Nephron progenitor cell (in vitro differentiated cells): ENCODE measurements around the gene PTPRC.
A peak's percentile ranks its signal among the peaks of the same experiment; 100 is the strongest.
"Not testable (repeated sequence)": the region's sequence is repeated elsewhere in the genome, so short reads cannot be mapped to it uniquely, and the experiment has no call there.

Experiments used
- DNase-seq: peaks from one replicate; pipeline ENCODE4 v3.0.0; 2021
- H3K27ac Mint-ChIP-seq: 2 replicates; pipeline ENCODE4 v1.8.0; 2021; ENCODE audit warnings: mild to moderate bottlenecking, moderate library complexity, mixed read lengths
- H3K27me3 Mint-ChIP-seq: 2 replicates; pipeline ENCODE4 v1.8.0; 2021; ENCODE audit warnings: mild to moderate bottlenecking, low read depth, mixed read lengths; ENCODE audit not compliant: poor library complexity
- H3K36me3 Mint-ChIP-seq: 2 replicates; pipeline ENCODE4 v1.8.0; 2021; ENCODE audit warnings: low read depth, mixed read lengths
- H3K4me1 Mint-ChIP-seq: 2 replicates; pipeline ENCODE4 v1.8.0; 2021; ENCODE audit warnings: mixed read lengths
- H3K4me3 Mint-ChIP-seq: 2 replicates; pipeline ENCODE4 v1.8.0; 2021; ENCODE audit warnings: mild to moderate bottlenecking, moderate library complexity, mixed read lengths
- H3K9me3 Mint-ChIP-seq: 2 replicates; pipeline ENCODE4 v1.8.0; 2021; ENCODE audit warnings: mild to moderate bottlenecking, moderate library complexity, mixed read lengths
- CTCF ChIP-seq: fragments of 200-600 bp; sonication (generic); IDR thresholded peaks from 2 replicates; pipeline ENCODE4 v1.5.0; 2021; ENCODE audit warnings: antibody characterized with exemption

Gene PTPRC

GRCh38 chr1:198599749-198600148, 39.1 kb upstream of the PTPRC start:
- no peak for DNase-seq
- H3K36me3 Mint-ChIP-seq: peaks cover 7% of the 10 kb centered on the region
- peaks cover 20% of the 10 kb centered on the region for H3K4me1 Mint-ChIP-seq
- H3K27ac Mint-ChIP-seq: no peak overlapping the region
- no peak overlapping the region for H3K4me3 Mint-ChIP-seq
- TF ChIP-seq CTCF: no peak
- H3K27me3 Mint-ChIP-seq: no peaks in the 10 kb centered on the region
- peaks cover 13% of the 10 kb centered on the region for H3K9me3 Mint-ChIP-seq

- DNase-seq: no peak
Observed at GRCh38 chr1:198600906-198601305, 37.9 kb upstream of the PTPRC start.

GRCh38 chr1:198601310-198601709, 37.5 kb upstream of the PTPRC start:
- H3K27me3 Mint-ChIP-seq, H3K4me3 Mint-ChIP-seq, DNase-seq, H3K36me3 Mint-ChIP-seq, H3K27ac Mint-ChIP-seq: not testable (repeated sequence)
- Mint-ChIP-seq H3K4me1 (peaks cover 23% of the 10 kb centered on the region), H3K9me3 (peaks cover 13% of the 10 kb centered on the region)

More at GRCh38 chr1:198600906-198601305, 37.9 kb upstream of the PTPRC start:
- H3K36me3 Mint-ChIP-seq: peaks cover 7% of the 10 kb centered on the region
- TF ChIP-seq CTCF: no peak
- H3K4me3 Mint-ChIP-seq: no peak overlapping the region
- no peaks in the 10 kb centered on the region for H3K27me3 Mint-ChIP-seq
- no peak overlapping the region for H3K27ac Mint-ChIP-seq
- H3K4me1 Mint-ChIP-seq: peaks cover 21% of the 10 kb centered on the region
- H3K9me3 Mint-ChIP-seq: peaks cover 13% of the 10 kb centered on the region

GRCh38 chr1:198601936-198602889, 36.6 kb upstream of the PTPRC start:
- Mint-ChIP-seq H3K27ac (no peak overlapping the region), H3K9me3 (peaks cover 13% of the 10 kb centered on the region), H3K27me3 (no peaks in the 10 kb centered on the region), H3K4me3 (no peak overlapping the region), H3K4me1 (peaks cover 23% of the 10 kb centered on the region), H3K36me3 (peaks cover 7% of the 10 kb centered on the region)
- TF ChIP-seq CTCF: no peak
- no peak for DNase-seq

GRCh38 chr1:198604975-198605374, 33.9 kb upstream of the PTPRC start:
- peaks cover 13% of the 10 kb centered on the region for H3K9me3 Mint-ChIP-seq

GRCh38 chr1:198605406-198605805, 33.4 kb upstream of the PTPRC start:
- Mint-ChIP-seq H3K9me3 (peaks cover 9% of the 10 kb centered on the region), H3K36me3 (peaks cover 7% of the 10 kb centered on the region), H3K4me1 (peaks cover 18% of the 10 kb centered on the region), H3K27me3 (no peaks in the 10 kb centered on the region), H3K4me3 (no peak overlapping the region), H3K27ac (no peak overlapping the region)
- DNase-seq: peak; percentile 9
- TF ChIP-seq CTCF: no peak

More at GRCh38 chr1:198604975-198605374, 33.9 kb upstream of the PTPRC start:
- Mint-ChIP-seq H3K4me3 (no peak overlapping the region), H3K36me3 (peaks cover 7% of the 10 kb centered on the region), H3K4me1 (peaks cover 18% of the 10 kb centered on the region), H3K27me3 (no peaks in the 10 kb centered on the region), H3K27ac (no peak overlapping the region)
- no peak for DNase-seq
- TF ChIP-seq CTCF: no peak
